HCT116 (cell line): ENCODE results near the gene MAF. TPM values are rescaled to one million over a fixed set of nuclear protein-coding genes. Genes with fewer than 3 reads are reported as not detected.

Source experiments
- ATAC-seq: fragments of 200-7000 bp; cut with Tn5 transposase; 2 replicates; pipeline ENCODE4 v1.9.1; 2020; ENCODE audit warnings: mild to moderate bottlenecking, moderate library complexity
- BruUV-seq: library from RNA; stranded (reverse); fragments of 400-500 nt; replicated peaks from 2 replicates; lab custom pipeline; 2021; lab: Mats Ljungman, UMichigan
- CTCF ChIA-PET: fragments of 300-600 bp; sonication (Branson Sonifier 250); formaldehyde crosslinking; loops from one replicate; lab custom pipeline; 2021; ENCODE audit warnings: antibody characterized with exemption; lab: Charles Lee
- POLR2A ChIA-PET: fragments of 300-600, 350-600 bp; sonication (Branson Sonifier 250); formaldehyde crosslinking; loops from one replicate; lab custom pipeline; 2021; ENCODE audit warnings: antibody characterized with exemption; lab: Charles Lee
- RAD21 ChIA-PET, 2 experiments: fragments of 300-600 bp; sonication (Branson Sonifier 250); formaldehyde crosslinking; loops; one replicate each; lab custom pipeline; 2023; ENCODE audit warnings: low total read pairs in 2 of 2; ENCODE audit not compliant: uncharacterized antibody in 2 of 2, unreplicated experiment in 2 of 2, low non-redundant PET in 1 of 2; lab: Charles Lee
- DNase-seq: peaks from one replicate; pipeline ENCODE4 v3.0.0-alpha.2; 2010; ENCODE audit warnings: low read depth, low spot score
- H2AFZ ChIP-seq: fragments of 200-600 bp; shearing (Covaris generic), sonication (generic); 2 replicates; pipeline ENCODE4 v1.6.1; 2017; ENCODE audit warnings: low read depth, mixed run types, mixed read lengths, antibody characterized with exemption, low read length; ENCODE audit not compliant: poor library complexity, severe bottlenecking
- H3K27ac ChIP-seq: 2 replicates; pipeline ENCODE4 v1.5.1; 2012; ENCODE audit warnings: low read depth, low read length
- H3K27me3 ChIP-seq: fragments of 200-600 bp; sonication (generic); 2 replicates; pipeline ENCODE4 v1.6.1; 2016; ENCODE audit warnings: mixed run types, low read length, mixed read lengths; ENCODE audit not compliant: insufficient read depth
- H3K36me3 ChIP-seq, 2 experiments: fragments of 200-500 bp in 1 of 2; fragments of 200-600 bp in 1 of 2; sonication (Bioruptor generic) in 1 of 2; sonication (generic) in 1 of 2; 2 replicates each; pipeline versions ENCODE4 v1.5.1 to v1.6.1; 2014 to 2016; ENCODE audit warnings: low read length in 2 of 2, inconsistent platforms in 1 of 2, mixed read lengths in 1 of 2, mixed run types in 1 of 2; ENCODE audit not compliant: insufficient read depth in 2 of 2, control insufficient read depth in 1 of 2
- H3K4me1 ChIP-seq, 2 experiments: fragments of 200-600 bp in 1 of 2; sonication (generic) in 1 of 2; 2 replicates each; pipeline versions ENCODE4 v1.5.1 to v1.6.1; 2012 to 2017; ENCODE audit warnings: low read length in 2 of 2, inconsistent platforms in 1 of 2, mild to moderate bottlenecking in 1 of 2, mixed read lengths in 1 of 2, mixed run types in 1 of 2, moderate library complexity in 1 of 2; ENCODE audit not compliant: insufficient read depth in 2 of 2, control insufficient read depth in 1 of 2
- H3K4me2 ChIP-seq: fragments of 200-600 bp; sonication (generic); 2 replicates; pipeline ENCODE4 v1.6.1; 2017; ENCODE audit warnings: mixed run types, low read length, mixed read lengths
- H3K4me3 ChIP-seq, 2 experiments: fragments of 200-600 bp in 1 of 2; sonication (generic) in 1 of 2; replicated peaks in 1 of 2; 2 replicates each; pipeline ENCODE4 v1.5.1; 2011 to 2016; ENCODE audit warnings: low read length in 2 of 2, control low read depth in 1 of 2, low read depth in 1 of 2, mild to moderate bottlenecking in 1 of 2, mixed read lengths in 1 of 2, mixed run types in 1 of 2
- H3K79me2 ChIP-seq: fragments of 200-600 bp; sonication (generic); 2 replicates; pipeline ENCODE4 v1.6.1; 2017; ENCODE audit warnings: mild to moderate bottlenecking, mixed run types, low read length, moderate library complexity, mixed read lengths; ENCODE audit not compliant: insufficient read depth
- H3K9ac ChIP-seq: fragments of 200-600 bp; sonication (generic); 2 replicates; pipeline ENCODE4 v1.6.1; 2016; ENCODE audit warnings: low read length, mixed read lengths
- H3K9me2 ChIP-seq: fragments of 200-600 bp; sonication (generic), shearing (Covaris generic); 2 replicates; pipeline ENCODE4 v1.6.1; 2017; ENCODE audit warnings: mixed run types, mild to moderate bottlenecking, moderate library complexity; ENCODE audit not compliant: insufficient read depth
- H3K9me3 ChIP-seq, 2 experiments: fragments of 200-500 bp in 1 of 2; fragments of 200-600 bp in 1 of 2; sonication (Bioruptor generic) in 1 of 2; sonication (generic) in 1 of 2; 2 replicates each; pipeline ENCODE4 v1.6.1; 2014 to 2017; ENCODE audit warnings: low read length in 2 of 2, mixed read lengths in 2 of 2, inconsistent platforms in 1 of 2, low read depth in 1 of 2, mild to moderate bottlenecking in 1 of 2, mixed run types in 1 of 2, moderate library complexity in 1 of 2; ENCODE audit not compliant: control insufficient read depth in 1 of 2, insufficient read depth in 1 of 2
- H4K20me1 ChIP-seq: fragments of 200-600 bp; sonication (generic), shearing (Covaris generic); 2 replicates; pipeline ENCODE4 v1.6.1; 2017; ENCODE audit warnings: mixed run types, mild to moderate bottlenecking, moderate library complexity; ENCODE audit not compliant: insufficient read depth
- ELF1 ChIP-seq: IDR thresholded peaks from 2 replicates; pipeline ENCODE4 v1.6.1; 2012; ENCODE audit warnings: low read depth, borderline replicate concordance
- EZH2 ChIP-seq: fragments of 200-600 bp; sonication (generic); IDR thresholded peaks from 2 replicates; pipeline ENCODE4 v1.6.1; 2017; ENCODE audit warnings: antibody characterized with exemption, mixed run types
- FOSL1 ChIP-seq: IDR thresholded peaks from 2 replicates; pipeline ENCODE4 v1.6.1; 2012; ENCODE audit warnings: low read depth
- JUND ChIP-seq: IDR thresholded peaks from 2 replicates; pipeline ENCODE4 v1.6.1; 2012
- SIN3A ChIP-seq: IDR thresholded peaks from 2 replicates; pipeline ENCODE4 v1.6.1; 2012; ENCODE audit warnings: low read depth
- TCF7L2 ChIP-seq: IDR thresholded peaks from 2 replicates; pipeline ENCODE4 v1.7.0; 2011; ENCODE audit warnings: borderline replicate concordance, inconsistent platforms; ENCODE audit not compliant: insufficient read depth, insufficient read length; ENCODE audit errors: extremely low read depth
- YY1 ChIP-seq: IDR thresholded peaks from 2 replicates; pipeline ENCODE4 v1.6.1; 2011; ENCODE audit warnings: low read length, low read depth, moderate library complexity, mild to moderate bottlenecking; ENCODE audit not compliant: insufficient replicate concordance; ENCODE audit errors: extremely low read depth
- intact Hi-C: fragments of 100-400 bp; cut with micrococcal nuclease; formaldehyde crosslinking; loops from 2 replicates; pipeline ENCODE4 v1.10.0; 2022
- total RNA-seq: library from RNA; stranded (reverse); gene quantifications from one replicate; pipeline ENCODE4 v1.2.1, GENCODE V29; 2021; ENCODE audit not compliant: unreplicated experiment
- TF ChIP-seq, protein P1 (sequence below): IDR thresholded peaks from 2 replicates; pipeline ENCODE4 v1.6.1; 2011; ENCODE audit warnings: mild to moderate bottlenecking, low read length, moderate library complexity; ENCODE audit not compliant: insufficient replicate concordance; ENCODE audit errors: extremely low read depth
- TF ChIP-seq, protein P2 (sequence below): IDR thresholded peaks from 2 replicates; pipeline ENCODE4 v1.6.1; 2012
- TF ChIP-seq, protein P3 (sequence below): IDR thresholded peaks from 2 replicates; pipeline ENCODE4 v1.6.1; 2012
- TF ChIP-seq, protein P4 (sequence below), 3 experiments: fragments of 200-600 bp in 1 of 3; sonication (generic) in 1 of 3; IDR thresholded peaks in 2 of 3; conservative IDR thresholded peaks in 1 of 3; 2 replicates each; pipeline ENCODE4 v1.5.1; 2012 to 2017; ENCODE audit warnings: low read depth in 2 of 3, low read length in 2 of 3, antibody characterized with exemption in 1 of 3, borderline replicate concordance in 1 of 3, control low read depth in 1 of 3, mild to moderate bottlenecking in 1 of 3, mixed read lengths in 1 of 3, mixed run types in 1 of 3, moderate library complexity in 1 of 3; ENCODE audit not compliant: insufficient read depth in 1 of 3

The MAF gene
- total RNA-seq, 1 experiment from 2014 or later, result 0.27 TPM

DNA sequence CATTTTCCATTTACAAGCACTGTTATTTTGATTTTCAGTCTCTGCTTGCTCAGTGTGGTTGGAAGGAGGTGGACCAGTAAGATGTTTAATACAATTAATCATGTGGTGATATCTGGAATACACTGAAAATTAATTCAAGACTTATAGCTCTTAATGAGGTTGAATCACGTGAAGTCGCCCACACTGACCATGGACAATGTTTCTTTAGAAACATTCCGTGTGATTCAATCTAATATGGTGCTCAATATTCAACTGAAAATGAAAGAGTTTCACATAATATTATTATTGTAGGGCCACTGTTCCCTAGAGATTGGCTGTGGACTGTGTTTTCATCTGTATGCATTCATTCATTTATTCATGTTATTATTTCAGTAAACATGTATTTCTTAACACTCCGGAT lies 45.2 kb upstream of the MAF start:
- Histone ChIP-seq H3K27me3 (no peaks in the 10 kb centered on the region), H3K4me1 (no peaks in the 10 kb centered on the region), H3K4me3 (no peak overlapping the region), H3K4me2 (no peak overlapping the region), H3K9me3 (peaks cover 50 to 62% of the 10 kb centered on the region in 2 experiments; a peak in 3 of 4 replicates), H3K36me3 (no peaks in the 10 kb centered on the region), H2AFZ (no peak overlapping the region), H3K79me2 (no peaks in the 10 kb centered on the region), H3K9ac (no peak overlapping the region)
- no peak for ATAC-seq
- POLR2A ChIA-PET, result no interaction called here
- CTCF ChIA-PET, result no interaction called here
- no TSS peak for BruUV-seq
- intact Hi-C loops, result no loop called here
- RAD21 ChIA-PET, result no interaction called here
- no peak for TF ChIP-seq ELF1
- TF ChIP-seq FOSL1, result no peak
- TF ChIP-seq, protein P1, sequence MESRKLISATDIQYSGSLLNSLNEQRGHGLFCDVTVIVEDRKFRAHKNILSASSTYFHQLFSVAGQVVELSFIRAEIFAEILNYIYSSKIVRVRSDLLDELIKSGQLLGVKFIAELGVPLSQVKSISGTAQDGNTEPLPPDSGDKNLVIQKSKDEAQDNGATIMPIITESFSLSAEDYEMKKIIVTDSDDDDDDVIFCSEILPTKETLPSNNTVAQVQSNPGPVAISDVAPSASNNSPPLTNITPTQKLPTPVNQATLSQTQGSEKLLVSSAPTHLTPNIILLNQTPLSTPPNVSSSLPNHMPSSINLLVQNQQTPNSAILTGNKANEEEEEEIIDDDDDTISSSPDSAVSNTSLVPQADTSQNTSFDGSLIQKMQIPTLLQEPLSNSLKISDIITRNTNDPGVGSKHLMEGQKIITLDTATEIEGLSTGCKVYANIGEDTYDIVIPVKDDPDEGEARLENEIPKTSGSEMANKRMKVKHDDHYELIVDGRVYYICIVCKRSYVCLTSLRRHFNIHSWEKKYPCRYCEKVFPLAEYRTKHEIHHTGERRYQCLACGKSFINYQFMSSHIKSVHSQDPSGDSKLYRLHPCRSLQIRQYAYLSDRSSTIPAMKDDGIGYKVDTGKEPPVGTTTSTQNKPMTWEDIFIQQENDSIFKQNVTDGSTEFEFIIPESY, result no peak
- no peak for TF ChIP-seq YY1
- no peak for TF ChIP-seq EZH2
- TF ChIP-seq SIN3A, result no peak
- no peak for TF ChIP-seq TCF7L2
- TF ChIP-seq, all 23 proteins: peak for 0
- Histone ChIP-seq H4K20me1 (no peaks in the 10 kb centered on the region), H3K9me2 (no peaks in the 10 kb centered on the region), H3K27ac (no peak overlapping the region)
- no peak for DNase-seq

DNA sequence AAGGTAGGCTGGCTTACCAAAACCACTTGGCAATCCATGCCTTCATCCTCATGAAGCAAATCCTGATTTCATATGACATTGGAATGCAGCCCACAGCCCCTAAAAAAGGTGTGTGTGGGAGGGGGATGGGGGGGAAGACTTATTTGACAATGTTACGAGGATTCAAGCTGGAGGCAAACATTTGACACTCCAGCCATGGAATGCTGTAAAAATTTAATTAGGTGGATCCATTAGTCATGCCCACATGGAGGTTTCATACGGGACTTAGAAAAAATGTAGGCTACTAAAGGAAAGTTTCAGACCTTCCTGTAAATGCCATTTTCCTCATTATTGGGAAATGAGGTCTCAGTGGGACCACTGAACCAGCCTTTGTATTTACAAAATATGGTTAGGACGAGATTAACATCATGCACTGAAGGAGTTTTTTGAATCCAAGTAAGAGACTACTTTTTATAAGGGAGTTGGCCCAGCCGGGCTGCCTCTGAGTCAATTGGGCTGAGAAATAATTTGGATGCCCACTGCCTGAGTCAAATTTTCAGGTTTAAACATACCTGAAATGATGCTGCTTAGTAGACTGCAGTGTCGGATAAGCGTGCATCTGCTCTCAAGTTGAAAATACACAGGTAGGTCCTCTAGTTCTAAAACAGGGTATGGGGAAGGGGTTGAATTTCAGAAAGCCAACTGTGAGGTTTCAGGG lies 44.6 kb upstream of the MAF start:
- no peaks in the 10 kb centered on the region for H3K36me3 ChIP-seq
- no peak overlapping the region for H3K27ac ChIP-seq
- no peaks in the 10 kb centered on the region for H3K9me2 ChIP-seq
- intact Hi-C loops, result no loop called here
- H3K9me3 ChIP-seq, result peaks cover 50 to 65% of the 10 kb centered on the region in 2 experiments; a peak in 3 of 4 replicates
- H3K4me2 ChIP-seq, result no peak overlapping the region
- H4K20me1 ChIP-seq, result no peaks in the 10 kb centered on the region
- no peak overlapping the region for H3K9ac ChIP-seq
- no TSS peak for BruUV-seq
- no peaks in the 10 kb centered on the region for H3K27me3 ChIP-seq
- ATAC-seq (no peak), DNase-seq (no peak)
- no peaks in the 10 kb centered on the region for H3K4me1 ChIP-seq
- ChIA-PET POLR2A (no interaction called here), CTCF (no interaction called here), RAD21 (no interaction called here)
- H2AFZ ChIP-seq, result no peak overlapping the region
- no peaks in the 10 kb centered on the region for H3K79me2 ChIP-seq
- H3K4me3 ChIP-seq, result no peak overlapping the region
- TF ChIP-seq, protein P2, sequence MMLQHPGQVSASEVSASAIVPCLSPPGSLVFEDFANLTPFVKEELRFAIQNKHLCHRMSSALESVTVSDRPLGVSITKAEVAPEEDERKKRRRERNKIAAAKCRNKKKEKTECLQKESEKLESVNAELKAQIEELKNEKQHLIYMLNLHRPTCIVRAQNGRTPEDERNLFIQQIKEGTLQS, result no peak
- TF ChIP-seq, protein P3, sequence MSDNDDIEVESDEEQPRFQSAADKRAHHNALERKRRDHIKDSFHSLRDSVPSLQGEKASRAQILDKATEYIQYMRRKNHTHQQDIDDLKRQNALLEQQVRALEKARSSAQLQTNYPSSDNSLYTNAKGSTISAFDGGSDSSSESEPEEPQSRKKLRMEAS, result no peak
- no peak for TF ChIP-seq TCF7L2
- no peak for TF ChIP-seq JUND
- TF ChIP-seq SIN3A, result no peak
- TF ChIP-seq, protein P1, result no peak
- TF ChIP-seq ELF1, result no peak
- TF ChIP-seq, protein P4, sequence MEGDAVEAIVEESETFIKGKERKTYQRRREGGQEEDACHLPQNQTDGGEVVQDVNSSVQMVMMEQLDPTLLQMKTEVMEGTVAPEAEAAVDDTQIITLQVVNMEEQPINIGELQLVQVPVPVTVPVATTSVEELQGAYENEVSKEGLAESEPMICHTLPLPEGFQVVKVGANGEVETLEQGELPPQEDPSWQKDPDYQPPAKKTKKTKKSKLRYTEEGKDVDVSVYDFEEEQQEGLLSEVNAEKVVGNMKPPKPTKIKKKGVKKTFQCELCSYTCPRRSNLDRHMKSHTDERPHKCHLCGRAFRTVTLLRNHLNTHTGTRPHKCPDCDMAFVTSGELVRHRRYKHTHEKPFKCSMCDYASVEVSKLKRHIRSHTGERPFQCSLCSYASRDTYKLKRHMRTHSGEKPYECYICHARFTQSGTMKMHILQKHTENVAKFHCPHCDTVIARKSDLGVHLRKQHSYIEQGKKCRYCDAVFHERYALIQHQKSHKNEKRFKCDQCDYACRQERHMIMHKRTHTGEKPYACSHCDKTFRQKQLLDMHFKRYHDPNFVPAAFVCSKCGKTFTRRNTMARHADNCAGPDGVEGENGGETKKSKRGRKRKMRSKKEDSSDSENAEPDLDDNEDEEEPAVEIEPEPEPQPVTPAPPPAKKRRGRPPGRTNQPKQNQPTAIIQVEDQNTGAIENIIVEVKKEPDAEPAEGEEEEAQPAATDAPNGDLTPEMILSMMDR (IDR thresholded peaks at IDR 0.05 in 2 of 3, conservative IDR thresholded peaks at IDR 0.05 in 1 of 3; ENCODE audit: borderline replicate concordance in 1 of 3, insufficient read depth in 1 of 3, low read depth in 2 of 3, low read length in 2 of 3), result no peak
